Kidney epithelial cell (primary cell): ENCODE measurements around the gene P2RY8. TPM values are rescaled to one million over a fixed set of nuclear protein-coding genes. Genes with fewer than 3 reads are reported as not detected.
"Not testable (repeated sequence)": the region's sequence is repeated elsewhere in the genome, so short reads cannot be mapped to it uniquely, and the experiment has no call there.

Source experiments
- DNase-seq: peaks from one replicate; pipeline ENCODE4 v3.0.0-alpha.2; 2010; ENCODE audit warnings: low read depth
- H3K27me3 ChIP-seq: 2 replicates; pipeline ENCODE4 v1.6.0; 2011; ENCODE audit warnings: low read length; ENCODE audit not compliant: control insufficient read depth, insufficient read depth
- H3K36me3 ChIP-seq: 2 replicates; pipeline ENCODE4 v1.5.1; 2011; ENCODE audit warnings: low read length; ENCODE audit not compliant: control insufficient read depth, insufficient read depth
- H3K4me3 ChIP-seq: 2 replicates; pipeline ENCODE4 v1.5.1; 2011; ENCODE audit warnings: low read depth, mild to moderate bottlenecking, control low read depth, low read length
- total RNA-seq: library from RNA; depleted of rRNA; stranded (reverse); fragments of >200 nt; gene quantifications from 2 replicates; pipeline ENCODE4 v1.2.3, GENCODE V29; 2015
- TF ChIP-seq, protein P1 (sequence below): IDR thresholded peaks from 2 replicates; pipeline ENCODE4 v1.5.1; 2011; ENCODE audit warnings: mild to moderate bottlenecking, moderate library complexity, low read length, control low read depth, inconsistent platforms; ENCODE audit not compliant: insufficient read depth, poor library complexity, severe bottlenecking

P2RY8 gene
- total RNA-seq, 1 donor from 2014 or later = not detected

DNA sequence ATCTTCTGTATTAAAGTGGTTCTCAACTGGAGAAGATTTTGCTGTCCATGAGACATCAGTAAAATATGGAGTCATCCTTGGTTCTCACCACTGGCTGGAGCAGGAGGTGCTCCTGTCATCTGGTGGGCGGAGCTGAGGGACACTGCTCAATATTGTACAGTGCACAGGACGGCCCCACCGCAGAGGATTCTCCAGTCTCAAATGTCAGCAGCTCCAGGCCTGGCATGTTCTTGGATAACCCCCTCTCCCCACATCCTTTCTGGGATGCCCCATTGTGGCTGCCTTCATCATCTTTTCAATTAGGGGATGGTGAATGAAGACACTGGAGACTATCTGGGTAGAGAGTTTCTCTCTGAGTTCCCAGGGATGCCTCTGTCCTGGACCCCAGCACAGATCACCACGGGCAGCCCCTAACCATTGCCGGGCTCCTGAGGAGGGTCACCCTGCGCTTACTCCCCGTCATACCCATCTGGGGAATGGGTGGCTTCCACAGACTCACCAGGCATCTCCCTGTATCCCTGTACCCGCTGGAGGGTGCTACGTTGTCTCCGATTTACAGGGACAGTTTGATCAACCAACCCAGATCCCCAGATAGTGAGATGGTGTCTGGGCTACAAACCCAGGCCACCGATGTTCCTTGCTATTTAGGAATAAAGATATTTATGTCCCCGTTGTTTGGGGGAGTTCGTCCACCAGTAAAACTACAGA lies 21.9 kb upstream of the P2RY8 start:
- TF ChIP-seq, protein P1, sequence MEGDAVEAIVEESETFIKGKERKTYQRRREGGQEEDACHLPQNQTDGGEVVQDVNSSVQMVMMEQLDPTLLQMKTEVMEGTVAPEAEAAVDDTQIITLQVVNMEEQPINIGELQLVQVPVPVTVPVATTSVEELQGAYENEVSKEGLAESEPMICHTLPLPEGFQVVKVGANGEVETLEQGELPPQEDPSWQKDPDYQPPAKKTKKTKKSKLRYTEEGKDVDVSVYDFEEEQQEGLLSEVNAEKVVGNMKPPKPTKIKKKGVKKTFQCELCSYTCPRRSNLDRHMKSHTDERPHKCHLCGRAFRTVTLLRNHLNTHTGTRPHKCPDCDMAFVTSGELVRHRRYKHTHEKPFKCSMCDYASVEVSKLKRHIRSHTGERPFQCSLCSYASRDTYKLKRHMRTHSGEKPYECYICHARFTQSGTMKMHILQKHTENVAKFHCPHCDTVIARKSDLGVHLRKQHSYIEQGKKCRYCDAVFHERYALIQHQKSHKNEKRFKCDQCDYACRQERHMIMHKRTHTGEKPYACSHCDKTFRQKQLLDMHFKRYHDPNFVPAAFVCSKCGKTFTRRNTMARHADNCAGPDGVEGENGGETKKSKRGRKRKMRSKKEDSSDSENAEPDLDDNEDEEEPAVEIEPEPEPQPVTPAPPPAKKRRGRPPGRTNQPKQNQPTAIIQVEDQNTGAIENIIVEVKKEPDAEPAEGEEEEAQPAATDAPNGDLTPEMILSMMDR = no peak
- DNase-seq = no peak
- H3K4me3 ChIP-seq = no peak overlapping the region
- H3K36me3 ChIP-seq = no peaks in the 10 kb centered on the region
- H3K27me3 ChIP-seq = no peaks in the 10 kb centered on the region

DNA sequence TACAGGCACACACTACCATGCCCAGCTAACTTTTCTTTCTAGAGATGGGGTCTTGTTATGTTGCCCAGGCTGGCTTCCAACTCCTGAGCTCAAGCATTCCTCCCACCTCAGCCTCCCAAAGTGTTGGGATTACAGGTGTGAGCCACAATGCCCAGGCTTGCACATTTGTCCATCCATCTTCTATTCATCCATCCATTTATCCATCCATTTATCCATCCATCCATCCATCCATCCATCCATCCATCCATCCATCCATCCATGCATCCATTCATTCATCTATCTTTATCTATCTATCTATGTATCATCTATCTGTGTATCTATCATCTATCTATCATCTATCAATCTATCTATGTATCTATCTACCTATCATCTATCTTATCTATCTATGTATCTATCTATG lies 20.5 kb upstream of the P2RY8 start:
- not testable (repeated sequence) for H3K4me3 ChIP-seq, H3K27me3 ChIP-seq, H3K36me3 ChIP-seq, DNase-seq

DNA sequence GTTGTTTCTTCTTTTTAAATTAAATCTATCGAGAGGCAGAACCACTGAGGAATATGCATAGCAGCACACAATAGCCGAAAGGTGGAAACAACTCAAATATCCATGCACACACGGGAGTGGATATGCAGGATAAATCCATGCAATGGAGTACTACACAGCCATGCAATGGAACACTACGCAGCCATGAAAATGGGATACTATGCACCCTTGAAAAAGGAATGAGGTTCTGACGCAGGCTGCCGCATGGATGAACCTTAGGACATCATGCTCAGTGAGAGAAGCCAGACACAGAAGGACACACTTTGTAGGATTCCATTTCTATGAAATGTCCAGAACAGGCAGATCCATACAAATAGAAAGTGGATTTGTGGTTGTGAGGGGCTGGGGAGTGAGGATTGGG lies 18.4 kb upstream of the P2RY8 start:
- no peak for DNase-seq
- TF ChIP-seq, protein P1 = no peak
- Histone ChIP-seq H3K27me3 (no peaks in the 10 kb centered on the region), H3K36me3 (no peaks in the 10 kb centered on the region), H3K4me3 (no peak overlapping the region)

DNA sequence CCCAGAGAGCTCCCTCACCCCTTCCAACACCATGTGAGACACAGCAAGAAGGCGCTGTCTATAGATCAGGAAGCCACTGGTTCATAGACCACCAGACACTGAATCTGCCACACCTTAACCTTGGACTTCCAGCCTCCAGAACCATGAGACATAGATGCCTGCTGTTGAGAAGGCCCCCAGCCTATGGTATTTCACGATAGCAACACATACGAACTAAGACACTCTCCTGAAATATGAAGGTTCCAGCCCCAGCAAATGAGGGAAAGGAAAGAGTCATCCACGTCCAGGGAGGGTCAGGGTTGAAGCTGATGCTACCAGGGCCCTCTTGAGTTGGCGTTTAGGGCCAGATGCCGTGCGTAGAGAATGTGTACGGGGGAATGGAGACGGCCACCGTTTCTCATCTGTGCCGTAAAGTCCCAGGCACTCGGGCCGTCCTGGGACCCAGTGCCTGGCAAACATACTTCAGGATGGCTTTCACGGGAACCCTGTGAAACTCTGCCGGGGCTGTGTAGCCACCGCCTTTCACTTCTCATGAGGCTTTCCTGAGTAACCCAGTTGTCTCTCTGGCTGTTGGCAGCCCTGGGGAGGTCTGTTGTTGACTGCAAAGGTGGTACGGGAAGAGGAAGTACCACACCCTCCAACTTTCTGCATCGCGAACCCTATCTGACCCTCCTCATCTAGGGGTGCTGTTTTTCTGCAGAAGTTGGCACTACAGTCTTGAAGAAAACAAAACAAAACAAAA lies 17.7 kb upstream of the P2RY8 start:
- no peak for DNase-seq
- H3K27me3 ChIP-seq = no peaks in the 10 kb centered on the region
- no peaks in the 10 kb centered on the region for H3K36me3 ChIP-seq
- H3K4me3 ChIP-seq = no peak overlapping the region
- TF ChIP-seq, protein P1 = no peak

DNA sequence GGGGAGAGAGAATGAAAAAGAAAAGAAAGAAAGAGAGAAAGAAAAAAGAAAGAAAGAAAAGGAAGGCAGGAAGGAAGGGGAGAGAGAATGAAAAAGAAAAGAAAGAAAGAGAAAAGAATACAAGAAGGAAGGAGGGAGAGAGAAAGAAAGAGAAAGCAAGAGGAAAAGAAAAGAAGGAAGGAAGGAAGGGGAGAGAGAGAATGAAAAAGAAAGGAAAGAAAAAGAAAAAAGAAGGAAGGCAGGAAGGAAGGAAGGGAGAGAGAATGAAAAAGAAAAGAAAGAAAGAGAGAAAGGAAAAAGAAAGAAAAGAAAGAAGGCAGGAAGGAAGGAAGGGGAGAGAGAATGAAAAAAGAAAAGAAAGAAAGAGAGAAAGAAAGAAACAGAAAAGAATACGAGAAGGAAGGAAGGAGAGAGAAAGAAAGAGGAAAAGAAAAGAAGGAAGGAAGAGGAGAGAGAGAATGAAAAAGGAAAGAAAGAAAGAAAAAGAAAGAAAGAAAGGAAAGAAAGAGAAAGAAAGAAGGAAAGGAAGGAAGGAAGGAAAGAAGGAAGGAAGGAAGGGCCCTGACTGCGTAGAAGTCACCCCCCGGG lies 15.1 kb upstream of the P2RY8 start:
- H3K4me3 ChIP-seq = no peak overlapping the region
- TF ChIP-seq, protein P1 = no peak
- no peak for DNase-seq
- H3K27me3 ChIP-seq = no peaks in the 10 kb centered on the region
- no peaks in the 10 kb centered on the region for H3K36me3 ChIP-seq

DNA sequence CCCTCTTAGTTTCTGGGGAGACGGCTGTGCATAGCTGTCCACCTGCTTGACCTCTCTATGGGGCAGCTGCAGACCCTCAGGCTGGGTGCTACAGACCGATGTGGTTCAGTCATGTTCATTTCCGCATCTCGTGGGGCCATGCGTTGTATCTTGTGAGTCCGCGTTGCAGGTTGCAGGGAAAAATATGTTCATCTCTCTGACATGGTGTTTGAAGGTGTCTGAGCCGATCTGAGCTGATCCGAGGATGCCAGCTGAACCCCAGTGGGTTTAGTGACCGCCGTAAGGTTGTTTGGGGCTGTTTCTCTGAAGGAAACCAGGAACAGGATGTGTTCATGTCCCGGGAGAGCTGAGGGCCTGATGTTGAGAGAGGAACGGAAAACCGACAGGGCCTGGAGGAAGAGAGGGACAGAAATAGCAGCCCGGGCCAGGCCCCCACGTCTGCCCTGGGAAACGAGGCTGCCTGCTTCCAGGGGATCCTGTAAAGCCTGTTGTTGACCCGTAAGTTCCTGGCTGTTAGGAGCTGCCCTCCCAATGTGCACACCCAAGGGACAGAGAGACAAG lies 9.8 kb upstream of the P2RY8 start:
- TF ChIP-seq, protein P1 = no peak
- DNase-seq = no peak

More for the DNA sequence above, 9.8 kb upstream of the P2RY8 start:
- no peak overlapping the region for H3K4me3 ChIP-seq
- no peaks in the 10 kb centered on the region for H3K27me3 ChIP-seq
- H3K36me3 ChIP-seq = no peaks in the 10 kb centered on the region
